C4-2B (cell line): ENCODE measurements around the gene SLC4A1AP.

ENCODE experiments used
- H3K27ac ChIP-seq: fragments of 450-650 bp; 2 replicates; pipeline ENCODE4 v1.5.1; 2017
- ZFX ChIP-seq: fragments of 450-650 bp; IDR thresholded peaks from 2 replicates; pipeline ENCODE4 v1.6.1; 2017
- TF ChIP-seq, protein P1 (sequence below): fragments of 450-650 bp; conservative IDR thresholded peaks from 2 replicates; pipeline ENCODE4 v1.5.1; 2017; ENCODE audit warnings: mild to moderate bottlenecking

SLC4A1AP gene

DNA sequence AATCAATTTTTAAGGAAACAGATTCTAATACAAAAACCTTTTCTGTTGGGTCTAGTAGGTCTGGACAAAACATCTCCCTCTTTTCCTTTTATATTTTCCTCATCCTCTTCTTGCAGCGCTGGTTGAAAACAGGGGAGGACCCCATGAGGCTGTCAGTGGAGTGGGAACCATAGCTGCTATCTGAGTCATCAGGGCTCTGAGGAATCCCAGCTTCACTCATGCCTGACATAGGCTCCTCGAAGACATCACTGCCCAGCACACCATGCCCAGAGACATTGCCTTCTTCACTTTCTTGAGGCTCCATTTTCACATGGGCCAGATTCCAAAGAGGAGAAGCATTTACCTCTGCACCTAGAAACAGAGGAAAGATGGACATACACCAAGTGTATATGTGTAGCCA is 10.3 kb upstream of the SLC4A1AP start:
- no peak overlapping the region for H3K27ac ChIP-seq
- TF ChIP-seq, protein P1, sequence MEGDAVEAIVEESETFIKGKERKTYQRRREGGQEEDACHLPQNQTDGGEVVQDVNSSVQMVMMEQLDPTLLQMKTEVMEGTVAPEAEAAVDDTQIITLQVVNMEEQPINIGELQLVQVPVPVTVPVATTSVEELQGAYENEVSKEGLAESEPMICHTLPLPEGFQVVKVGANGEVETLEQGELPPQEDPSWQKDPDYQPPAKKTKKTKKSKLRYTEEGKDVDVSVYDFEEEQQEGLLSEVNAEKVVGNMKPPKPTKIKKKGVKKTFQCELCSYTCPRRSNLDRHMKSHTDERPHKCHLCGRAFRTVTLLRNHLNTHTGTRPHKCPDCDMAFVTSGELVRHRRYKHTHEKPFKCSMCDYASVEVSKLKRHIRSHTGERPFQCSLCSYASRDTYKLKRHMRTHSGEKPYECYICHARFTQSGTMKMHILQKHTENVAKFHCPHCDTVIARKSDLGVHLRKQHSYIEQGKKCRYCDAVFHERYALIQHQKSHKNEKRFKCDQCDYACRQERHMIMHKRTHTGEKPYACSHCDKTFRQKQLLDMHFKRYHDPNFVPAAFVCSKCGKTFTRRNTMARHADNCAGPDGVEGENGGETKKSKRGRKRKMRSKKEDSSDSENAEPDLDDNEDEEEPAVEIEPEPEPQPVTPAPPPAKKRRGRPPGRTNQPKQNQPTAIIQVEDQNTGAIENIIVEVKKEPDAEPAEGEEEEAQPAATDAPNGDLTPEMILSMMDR = no peak
- TF ChIP-seq ZFX = no peak

DNA sequence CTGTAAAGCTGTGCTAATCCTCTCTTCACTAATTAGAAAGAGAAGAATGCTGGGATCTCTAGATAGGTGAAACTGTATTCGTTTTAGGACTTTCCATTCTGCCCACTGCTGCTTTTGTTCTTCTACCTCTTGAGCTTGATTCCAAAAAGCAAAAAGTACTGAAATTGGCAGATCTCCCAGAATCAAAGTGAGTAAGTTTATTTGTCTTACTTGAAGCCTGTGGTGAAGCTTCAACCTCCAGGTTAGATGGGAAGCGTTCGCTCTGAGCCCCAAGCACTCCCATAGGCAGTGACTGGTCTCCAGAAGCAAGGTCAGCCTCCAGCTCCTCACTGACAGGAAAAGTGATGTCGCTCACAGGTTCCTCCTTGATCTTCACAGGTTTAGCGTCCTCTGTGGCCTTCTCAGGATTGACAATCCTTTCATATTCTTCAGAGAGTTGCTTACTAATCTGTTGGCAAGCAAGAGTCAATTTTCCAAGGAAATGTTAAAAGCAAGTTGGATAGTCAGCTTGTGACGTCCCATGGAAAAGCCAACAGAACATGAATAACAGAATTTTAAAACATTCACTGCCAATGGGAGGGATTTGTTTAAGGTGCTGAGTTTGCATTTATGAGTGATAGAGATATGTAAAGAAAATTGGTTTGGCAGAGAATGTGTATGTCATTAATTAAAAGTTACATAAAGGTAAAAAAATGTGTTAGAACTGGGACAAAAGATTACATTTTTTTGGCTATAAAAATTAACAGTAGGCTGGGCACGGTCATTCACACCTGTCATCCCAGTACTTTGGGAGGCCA is 8.3 kb upstream of the SLC4A1AP start:
- H3K27ac ChIP-seq = no peak overlapping the region
- TF ChIP-seq, protein P1 = no peak
- TF ChIP-seq ZFX = no peak

DNA sequence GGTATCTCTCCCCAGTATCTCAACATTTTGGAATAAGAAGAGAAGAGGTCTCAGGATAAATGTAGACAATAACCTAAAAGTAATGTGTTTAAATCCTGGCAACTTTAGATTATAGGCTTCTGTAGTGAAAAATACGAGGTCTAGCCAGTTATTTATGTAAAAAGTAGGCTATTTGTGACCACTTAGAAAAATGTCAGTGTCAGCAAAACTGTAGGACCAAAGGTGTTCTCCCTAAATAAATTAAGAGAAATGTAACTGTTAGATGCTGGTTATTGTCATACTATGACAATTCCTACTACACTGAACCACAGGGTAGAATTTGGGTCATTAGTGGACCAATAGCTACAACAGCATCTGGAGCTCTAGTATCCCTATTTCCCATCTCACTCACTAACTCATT is 2.3 kb upstream of the SLC4A1AP start:
- no peak for TF ChIP-seq ZFX
- TF ChIP-seq, protein P1 = no peak
- H3K27ac ChIP-seq = no peak overlapping the region

DNA sequence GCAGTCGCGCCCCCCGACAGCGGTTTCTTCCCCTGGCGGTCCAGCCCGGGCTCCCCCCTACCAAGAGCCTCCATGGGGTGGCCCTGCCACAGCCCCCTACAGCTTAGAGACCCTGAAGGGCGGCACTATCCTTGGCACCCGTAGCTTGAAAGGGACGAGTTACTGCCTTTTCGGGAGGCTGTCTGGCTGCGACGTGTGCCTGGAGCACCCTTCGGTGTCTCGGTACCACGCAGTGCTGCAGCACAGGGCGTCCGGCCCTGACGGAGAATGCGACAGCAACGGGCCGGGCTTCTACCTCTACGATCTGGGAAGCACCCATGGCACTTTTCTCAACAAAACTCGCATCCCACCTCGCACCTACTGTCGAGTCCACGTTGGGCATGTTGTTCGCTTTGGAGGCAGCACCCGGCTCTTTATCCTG is 475 bp downstream of the SLC4A1AP start:
- no peak for TF ChIP-seq ZFX
- TF ChIP-seq, protein P1 = no peak
- peak overlapping the region; percentile 85 for H3K27ac ChIP-seq

DNA sequence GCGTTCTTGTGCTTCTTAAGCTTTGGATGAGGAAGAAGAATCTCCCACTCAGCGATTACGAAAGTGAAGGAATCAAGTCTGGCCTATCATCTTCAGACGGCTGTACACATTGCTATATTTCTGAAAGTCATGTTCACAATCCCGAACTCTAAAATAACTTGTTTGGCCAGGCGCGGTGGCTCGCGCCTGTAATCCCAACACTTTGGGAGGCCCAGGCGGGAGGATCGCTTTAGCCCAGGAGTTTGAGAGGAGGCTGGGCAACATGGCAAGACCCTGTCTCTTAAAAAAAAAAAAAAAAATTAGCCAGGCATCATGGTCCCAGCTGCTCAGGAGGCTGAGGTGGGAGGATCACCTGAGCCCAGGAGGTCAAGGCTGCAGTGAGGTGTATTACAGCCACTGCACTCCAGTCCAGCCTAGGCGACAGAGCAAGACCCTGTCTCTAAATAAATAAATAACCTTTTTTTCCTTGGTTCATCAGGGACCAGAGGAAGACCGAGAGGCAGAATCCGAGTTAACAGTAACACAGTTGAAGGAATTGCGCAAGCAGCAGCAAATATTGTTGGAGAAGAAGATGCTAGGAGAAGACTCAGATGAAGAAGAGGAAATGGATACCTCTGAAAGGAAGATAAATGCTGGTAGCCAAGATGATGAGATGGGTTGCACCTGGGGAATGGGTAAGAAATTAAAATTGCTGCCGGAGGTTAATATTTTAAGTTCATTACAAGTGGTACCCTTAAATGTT is 1.1 kb downstream of the SLC4A1AP start:
- TF ChIP-seq ZFX = no peak
- H3K27ac ChIP-seq = peak overlapping the region; percentile 85

DNA sequence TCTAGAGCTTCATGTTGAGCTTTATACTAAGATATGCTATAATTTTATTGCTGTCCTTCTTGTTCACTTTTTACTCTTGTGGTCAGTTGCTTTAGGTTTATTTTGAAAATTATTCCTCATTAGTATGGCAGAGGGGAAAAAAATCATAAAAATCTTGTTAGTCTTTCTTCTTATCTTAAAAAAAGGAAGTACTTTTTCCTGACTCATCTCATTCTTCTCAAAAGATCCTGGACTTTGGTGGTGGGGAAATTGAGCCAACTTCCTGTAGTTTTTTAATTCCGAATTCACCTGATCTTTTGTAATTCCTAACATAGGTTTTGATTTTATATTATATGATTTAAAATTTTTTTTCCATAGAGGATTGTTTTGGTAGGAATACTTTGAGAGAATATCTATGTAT is 3.8 kb downstream of the SLC4A1AP start:
- H3K27ac ChIP-seq = no peak overlapping the region
- no peak for TF ChIP-seq ZFX
- TF ChIP-seq, protein P1 = no peak

DNA sequence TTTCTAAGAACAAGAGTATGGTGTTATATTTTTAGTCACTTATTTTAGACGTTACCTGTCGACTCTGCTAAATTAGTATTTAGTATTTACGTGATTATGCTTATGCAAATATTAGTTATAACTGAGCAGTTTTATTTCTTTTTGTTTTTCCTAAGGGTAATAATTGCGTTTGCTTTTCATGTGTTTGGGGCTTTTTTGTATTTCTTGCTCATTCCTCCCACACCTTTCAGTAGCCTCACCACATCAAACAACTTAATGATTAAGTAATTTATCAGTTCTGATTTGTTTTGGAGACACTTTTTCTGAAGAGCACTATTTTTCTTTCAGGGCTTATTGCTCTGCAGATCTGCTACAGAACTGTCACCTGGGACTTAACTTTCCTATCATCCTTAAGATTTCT is 7.5 kb downstream of the SLC4A1AP start:
- H3K27ac ChIP-seq = no peak overlapping the region
- TF ChIP-seq, protein P1 = no peak
- TF ChIP-seq ZFX = no peak
